Stomach (tissue), 9 donors: Measurements from ENCODE around the gene RFXANK. TPM values are rescaled to one million over a fixed set of nuclear protein-coding genes. Genes with fewer than 3 reads are reported as not detected.

Source experiments
- DNase-seq, 2 donors: peaks; one replicate each; pipeline versions ENCODE4 v3.0.0 to v3.0.0-alpha.2; 2013 to 2019
- H3K27ac ChIP-seq, 5 donors: fragments of 200-600 bp in 4 of 5; sonication (generic) in 4 of 5; one replicate each; pipeline ENCODE4 v1.5.1; 2013 to 2019; ENCODE audit warnings: mild to moderate bottlenecking in 1 of 5, moderate library complexity in 1 of 5
- H3K27me3 ChIP-seq, 3 donors: fragments of 200-600 bp; sonication (generic); one replicate each; pipeline ENCODE4 v1.5.1; 2017 to 2019; ENCODE audit warnings: mixed run types in 1 of 3
- H3K36me3 ChIP-seq, 4 donors: fragments of 200-600 bp; sonication (generic); 1 replicate in 3 of 4; 2 replicates in 1 of 4; pipeline ENCODE4 v1.5.1; 2016 to 2019
- H3K4me1 ChIP-seq, 4 donors: fragments of 200-600 bp; sonication (generic); one replicate each; pipeline ENCODE4 v1.5.1; 2016 to 2019
- H3K4me3 ChIP-seq, 4 donors: fragments of 200-600 bp; sonication (generic) in 3 of 4; one replicate each; pipeline ENCODE4 v1.5.1; 2016 to 2019; ENCODE audit warnings: mild to moderate bottlenecking in 1 of 4
- H3K9me3 ChIP-seq, 4 donors: fragments of 200-600 bp; sonication (generic); one replicate each; pipeline ENCODE4 v1.5.1; 2016 to 2019
- EP300 ChIP-seq: sonication (generic); formaldehyde crosslinking; IDR thresholded peaks from one replicate; pipeline ENCODE4 v1.6.1; 2017; ENCODE audit warnings: antibody characterized with exemption
- POLR2A ChIP-seq, 4 donors: fragments of 450-650 bp; IDR thresholded peaks; one replicate each; pipeline ENCODE4 v1.6.1; 2016; ENCODE audit warnings: antibody characterized with exemption in 4 of 4, control low read depth in 2 of 4, mild to moderate bottlenecking in 1 of 4, moderate library complexity in 1 of 4
- POLR2AphosphoS5 ChIP-seq, 3 donors: sonication (generic); formaldehyde crosslinking; IDR thresholded peaks; one replicate each; pipeline ENCODE4 v1.6.1; 2016; ENCODE audit warnings: antibody characterized with exemption in 3 of 3
- WGBS, 5 donors: extraction: QIAGEN DNeasy Blood & Tissue Kit in 3 of 5; methylation state at CpG; one replicate each; pipeline versions ENCODE4 v1.1.5 to v1.1.7; 2013 to 2018; 5-methylcytosine and 5-hydroxymethylcytosine counted together
- intact Hi-C: fragments of 100-400 bp; cut with DNase I; formaldehyde crosslinking; loops from one replicate; pipeline ENCODE4 v1.15.1; 2023; ENCODE audit warnings: low total_unique reads
- polyA plus RNA-seq, 3 donors: library from polyadenylated mRNA; stranded (reverse); fragments of 200-250 nt; gene quantifications; one replicate each; pipeline ENCODE4 v1.2.3, GENCODE V29; 2013
- total RNA-seq, 5 donors: library from RNA; depleted of rRNA; stranded (reverse); fragments of >200 nt; gene quantifications; one replicate each; pipeline versions ENCODE4 v1.1.0 to v1.2.3, GENCODE V29; 2014 to 2016
- TF ChIP-seq, protein P1 (sequence below), 7 experiments: fragments of 450-650 bp in 4 of 7; fragments of 200-600 bp in 3 of 7; sonication (generic) in 3 of 7; IDR thresholded peaks; one replicate each; pipeline ENCODE4 v1.5.1; 2016 to 2019; ENCODE audit warnings: antibody characterized with exemption in 7 of 7, control low read depth in 2 of 7, mild to moderate bottlenecking in 1 of 7
- donor health status: healthy with polysubstance abuse.
- donor health status: Bipolar disorder and iron deficiency.
- donor health status: healthy.

The RFXANK gene
- total and polyA plus RNA-seq, 8 donors: 17.4 to 145 (median 112) TPM

DNA sequence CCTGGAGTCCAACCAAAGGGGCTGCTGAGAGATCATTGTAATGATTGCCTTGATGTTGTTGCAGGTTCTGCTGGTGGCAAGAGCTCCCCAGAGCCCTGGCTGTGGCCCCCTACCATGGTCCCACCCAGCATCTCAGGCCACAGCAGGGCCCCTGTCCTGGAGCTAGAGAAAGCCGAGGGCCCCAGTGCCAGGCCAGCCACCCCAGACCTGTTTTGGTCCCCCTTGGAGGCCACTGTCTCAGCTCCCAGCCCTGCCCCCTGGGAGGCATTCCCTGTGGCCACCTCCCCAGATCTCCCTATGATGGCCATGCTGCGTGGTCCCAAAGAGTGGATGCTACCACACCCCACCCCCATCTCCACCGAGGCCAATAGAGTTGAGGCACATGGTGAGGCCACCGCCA lies 35.2 kb downstream of the RFXANK start:
- Histone ChIP-seq H3K36me3 (no peaks in the 10 kb centered on the region), H3K27ac (no peak overlapping the region), H3K4me3 (no peak overlapping the region), H3K4me1 (peaks cover 0 to 11% (median 11%) of the 10 kb centered on the region in 4 donors), H3K9me3 (no peaks in the 10 kb centered on the region), H3K27me3 (peaks cover 6 to 69% (median 46%) of the 10 kb centered on the region in 3 donors)
- DNase-seq: no peak
- intact Hi-C loops: no loop called here
- TF ChIP-seq, protein P1, sequence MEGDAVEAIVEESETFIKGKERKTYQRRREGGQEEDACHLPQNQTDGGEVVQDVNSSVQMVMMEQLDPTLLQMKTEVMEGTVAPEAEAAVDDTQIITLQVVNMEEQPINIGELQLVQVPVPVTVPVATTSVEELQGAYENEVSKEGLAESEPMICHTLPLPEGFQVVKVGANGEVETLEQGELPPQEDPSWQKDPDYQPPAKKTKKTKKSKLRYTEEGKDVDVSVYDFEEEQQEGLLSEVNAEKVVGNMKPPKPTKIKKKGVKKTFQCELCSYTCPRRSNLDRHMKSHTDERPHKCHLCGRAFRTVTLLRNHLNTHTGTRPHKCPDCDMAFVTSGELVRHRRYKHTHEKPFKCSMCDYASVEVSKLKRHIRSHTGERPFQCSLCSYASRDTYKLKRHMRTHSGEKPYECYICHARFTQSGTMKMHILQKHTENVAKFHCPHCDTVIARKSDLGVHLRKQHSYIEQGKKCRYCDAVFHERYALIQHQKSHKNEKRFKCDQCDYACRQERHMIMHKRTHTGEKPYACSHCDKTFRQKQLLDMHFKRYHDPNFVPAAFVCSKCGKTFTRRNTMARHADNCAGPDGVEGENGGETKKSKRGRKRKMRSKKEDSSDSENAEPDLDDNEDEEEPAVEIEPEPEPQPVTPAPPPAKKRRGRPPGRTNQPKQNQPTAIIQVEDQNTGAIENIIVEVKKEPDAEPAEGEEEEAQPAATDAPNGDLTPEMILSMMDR (IDR thresholded peaks at IDR 0.05): no peak
- TF ChIP-seq POLR2A (IDR thresholded peaks at IDR 0.05) (no peak), POLR2AphosphoS5 (IDR thresholded peaks at IDR 0.05) (no peak), EP300 (no peak)
- 62 to 87% (median 72%) methylated on average over 3 to 4 of the region's 4 CpGs for WGBS, 5 donors

DNA sequence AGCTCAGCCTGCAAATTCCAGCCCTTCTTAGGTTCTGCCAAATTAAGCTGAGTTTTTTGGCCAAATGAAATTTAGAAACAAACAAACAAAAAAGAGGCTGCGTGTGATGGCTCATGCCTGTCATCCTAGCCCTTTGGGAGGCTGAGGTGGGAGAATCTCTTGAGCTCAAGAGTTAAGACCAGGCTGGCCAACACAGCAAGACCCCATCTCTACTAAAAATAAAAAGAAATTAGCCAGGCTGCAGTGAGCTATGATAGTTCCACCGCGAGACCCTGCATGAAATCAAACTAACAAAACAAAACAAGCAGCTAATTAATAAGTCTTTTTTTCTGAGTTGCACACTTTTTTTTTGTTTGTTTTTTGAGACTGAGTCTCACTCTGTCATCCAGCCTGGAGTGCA lies 37.6 kb downstream of the RFXANK start:
- peaks cover 12 to 17% (median 15%) of the 10 kb centered on the region in 4 donors for H3K9me3 ChIP-seq
- TF ChIP-seq EP300 (no peak), POLR2A (IDR thresholded peaks at IDR 0.05) (no peak), POLR2AphosphoS5 (IDR thresholded peaks at IDR 0.05) (no peak)
- TF ChIP-seq, protein P1 (IDR thresholded peaks at IDR 0.05): no peak
- peaks cover 0 to 10% (median 9%) of the 10 kb centered on the region in 4 donors for H3K4me1 ChIP-seq
- DNase-seq: no peak
- 71 to 83% (median 82%) methylated on average over 3 of the region's 3 CpGs for WGBS, 5 donors
- H3K27ac ChIP-seq: no peak overlapping the region
- H3K4me3 ChIP-seq: no peak overlapping the region
- intact Hi-C loops: no loop called here
- peaks cover 6 to 46% (median 33%) of the 10 kb centered on the region in 3 donors for H3K27me3 ChIP-seq
- no peaks in the 10 kb centered on the region for H3K36me3 ChIP-seq

DNA sequence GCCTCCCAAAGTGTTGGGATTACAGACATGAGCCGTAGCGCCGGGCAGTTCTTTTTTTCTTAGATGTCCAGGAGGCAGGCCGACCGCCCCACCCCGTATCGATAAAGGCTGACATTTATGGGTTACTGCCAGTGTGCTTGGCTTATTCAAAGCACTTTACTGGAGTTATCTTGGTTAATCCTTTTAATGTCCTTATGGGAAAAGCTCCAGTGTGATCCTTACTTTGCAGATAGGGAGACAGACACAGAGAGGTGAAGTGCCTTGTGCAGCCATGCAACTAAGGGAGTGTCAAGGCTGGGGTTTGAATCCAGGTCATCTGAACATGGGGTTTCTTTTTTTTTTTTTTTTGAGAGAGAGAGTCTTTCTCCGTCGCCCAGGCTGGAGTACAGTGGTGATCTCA lies 38.9 kb downstream of the RFXANK start:
- no peak overlapping the region for H3K4me3 ChIP-seq
- H3K27me3 ChIP-seq: peaks cover 0 to 33% (median 22%) of the 10 kb centered on the region in 3 donors
- intact Hi-C loops: no loop called here
- H3K36me3 ChIP-seq: no peaks in the 10 kb centered on the region
- no peak for DNase-seq
- 69 to 82% (median 74%) methylated on average over 4 to 9 of the region's 9 CpGs for WGBS, 5 donors
- H3K4me1 ChIP-seq: no peaks in the 10 kb centered on the region
- no peak for TF ChIP-seq POLR2A (IDR thresholded peaks at IDR 0.05)
- no peak for TF ChIP-seq POLR2AphosphoS5 (IDR thresholded peaks at IDR 0.05)
- TF ChIP-seq EP300: no peak
- TF ChIP-seq, protein P1 (IDR thresholded peaks at IDR 0.05): no peak
- H3K9me3 ChIP-seq: peaks cover 19 to 30% (median 28%) of the 10 kb centered on the region in 4 donors
- H3K27ac ChIP-seq: no peak overlapping the region

DNA sequence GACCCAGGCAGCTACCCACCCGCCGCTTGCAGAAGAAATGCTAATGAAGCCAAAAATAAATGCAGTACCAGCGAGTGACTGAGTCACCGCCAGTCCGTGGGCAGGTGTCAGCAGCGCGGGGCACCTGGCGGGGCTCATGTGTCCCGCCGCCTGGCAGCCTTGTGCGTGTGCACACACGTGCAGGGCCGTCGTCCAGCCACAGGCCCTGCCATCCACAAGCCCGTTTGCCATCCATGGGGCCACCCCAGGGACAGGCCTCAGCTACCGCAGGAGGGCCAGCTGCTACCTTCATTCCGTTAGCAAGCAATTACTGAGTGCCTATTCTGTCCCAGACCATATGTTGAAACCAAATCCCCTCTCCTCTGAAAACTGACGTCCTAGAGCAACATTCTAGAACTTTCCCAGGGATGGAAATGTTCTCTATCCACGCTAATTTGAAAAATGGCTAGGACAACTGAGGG lies 40.2 kb downstream of the RFXANK start:
- intact Hi-C loops: no loop called here
- TF ChIP-seq, protein P1 (IDR thresholded peaks at IDR 0.05): no peak
- TF ChIP-seq POLR2A (IDR thresholded peaks at IDR 0.05) (no peak), POLR2AphosphoS5 (IDR thresholded peaks at IDR 0.05) (no peak), EP300 (no peak)
- Histone ChIP-seq H3K27me3 (peaks cover 0 to 25% (median 10%) of the 10 kb centered on the region in 3 donors), H3K4me3 (no peak overlapping the region), H3K36me3 (no peaks in the 10 kb centered on the region), H3K27ac (no peak overlapping the region), H3K9me3 (peaks cover 19 to 33% (median 30%) of the 10 kb centered on the region in 4 donors), H3K4me1 (no peaks in the 10 kb centered on the region)
- WGBS, 5 donors: 71 to 79% (median 75%) methylated on average over 11 to 19 of the region's 19 CpGs
- DNase-seq: no peak
